Measurements from ENCODE around the gene RPS15. TPM values are rescaled to one million over a fixed set of nuclear protein-coding genes. Genes with fewer than 3 reads are reported as not detected.

RPS15 gene
- total RNA-seq, 6 experiments from 2014 or later = 334 to 1,615 (median 355) TPM

GRCh38 chr19:1471010-1471514 lies 32.9 kb downstream of the RPS15 start:
- peak overlapping the region in 2 of 3 donors; percentile 3 to 33 for H3K4me3 ChIP-seq
- peaks cover 0 to 46% (median 10%) of the 10 kb centered on the region in 4 donors for H3K4me1 ChIP-seq
- 20% methylated on average over 10 of the region's 28 CpGs for WGBS (ENCODE audit: insufficient coverage, low coverage, low lambda C conversion rate, missing lambda C conversion rate)
- H3K27ac ChIP-seq = no peak overlapping the region
- peaks cover 0 to 41% of the 10 kb centered on the region in 2 donors for H3K27me3 ChIP-seq
- TF ChIP-seq POLR2A (IDR thresholded peaks at IDR 0.05) = no peak
- TF ChIP-seq CTCF (IDR thresholded peaks at IDR 0.05) = no peak
- ATAC-seq (peak in 3 of 4 donors; percentile 9 to 15 (median 11)), DNase-seq (no peak)
- no peaks in the 10 kb centered on the region for H3K36me3 ChIP-seq
- intact Hi-C loops (cut with DNase I) = no loop called here
- H3K9me3 ChIP-seq = no peaks in the 10 kb centered on the region

GRCh38 chr19:1471515-1472160 lies 33.4 kb downstream of the RPS15 start:
- intact Hi-C loops (cut with DNase I) = no loop called here
- H3K9me3 ChIP-seq = no peaks in the 10 kb centered on the region
- H3K27me3 ChIP-seq = peaks cover 0 to 38% of the 10 kb centered on the region in 2 donors
- no peaks in the 10 kb centered on the region for H3K36me3 ChIP-seq
- H3K27ac ChIP-seq = no peak overlapping the region
- H3K4me1 ChIP-seq = peaks cover 0 to 41% (median 10%) of the 10 kb centered on the region in 4 donors
- DNase-seq = peak in 1 of 3 donors; percentile 22
- TF ChIP-seq POLR2A (IDR thresholded peaks at IDR 0.05) = no peak
- TF ChIP-seq CTCF (IDR thresholded peaks at IDR 0.05) = peak in 1 of 4 donors; percentile 7
- ATAC-seq = peak in 2 of 4 donors; percentile 9 to 33
- 40% methylated on average over 1 of the region's 24 CpGs for WGBS (ENCODE audit: insufficient coverage, low coverage, low lambda C conversion rate, missing lambda C conversion rate)
- no peak overlapping the region for H3K4me3 ChIP-seq

GRCh38 chr19:1472231-1473084 lies 34.3 kb downstream of the RPS15 start:
- Histone ChIP-seq H3K27me3 (peaks cover 0 to 33% of the 10 kb centered on the region in 2 donors), H3K36me3 (no peaks in the 10 kb centered on the region), H3K4me1 (peaks cover 0 to 40% (median 10%) of the 10 kb centered on the region in 4 donors), H3K9me3 (no peaks in the 10 kb centered on the region), H3K4me3 (no peak overlapping the region), H3K27ac (no peak overlapping the region)
- 36% methylated on average over 11 of the region's 44 CpGs for WGBS (ENCODE audit: insufficient coverage, low coverage, low lambda C conversion rate, missing lambda C conversion rate)
- TF ChIP-seq CTCF (IDR thresholded peaks at IDR 0.05) (no peak), POLR2A (IDR thresholded peaks at IDR 0.05) (no peak)
- peak in 1 of 3 donors; percentile 24 for DNase-seq
- intact Hi-C loops (cut with DNase I) = no loop called here
- ATAC-seq = no peak

GRCh38 chr19:1473085-1473851 lies 35.1 kb downstream of the RPS15 start:
- TF ChIP-seq POLR2A (IDR thresholded peaks at IDR 0.05) = no peak
- TF ChIP-seq CTCF (IDR thresholded peaks at IDR 0.05) = no peak
- Histone ChIP-seq H3K4me3 (no peak overlapping the region), H3K27me3 (peaks cover 0 to 25% of the 10 kb centered on the region in 2 donors), H3K36me3 (no peaks in the 10 kb centered on the region), H3K27ac (no peak overlapping the region), H3K9me3 (no peaks in the 10 kb centered on the region), H3K4me1 (peaks cover 0 to 39% (median 13%) of the 10 kb centered on the region in 4 donors)
- 70% methylated on average over 9 of the region's 20 CpGs for WGBS (ENCODE audit: insufficient coverage, low coverage, low lambda C conversion rate, missing lambda C conversion rate)
- intact Hi-C loops (cut with DNase I) = no loop called here
- DNase-seq (no peak), ATAC-seq (no peak)

All from right lobe of liver (tissue), 6 donors.